Measurements from ENCODE around the gene S100A6.
A peak's percentile ranks its signal among the peaks of the same experiment; 100 is the strongest.

The S100A6 gene

DNA sequence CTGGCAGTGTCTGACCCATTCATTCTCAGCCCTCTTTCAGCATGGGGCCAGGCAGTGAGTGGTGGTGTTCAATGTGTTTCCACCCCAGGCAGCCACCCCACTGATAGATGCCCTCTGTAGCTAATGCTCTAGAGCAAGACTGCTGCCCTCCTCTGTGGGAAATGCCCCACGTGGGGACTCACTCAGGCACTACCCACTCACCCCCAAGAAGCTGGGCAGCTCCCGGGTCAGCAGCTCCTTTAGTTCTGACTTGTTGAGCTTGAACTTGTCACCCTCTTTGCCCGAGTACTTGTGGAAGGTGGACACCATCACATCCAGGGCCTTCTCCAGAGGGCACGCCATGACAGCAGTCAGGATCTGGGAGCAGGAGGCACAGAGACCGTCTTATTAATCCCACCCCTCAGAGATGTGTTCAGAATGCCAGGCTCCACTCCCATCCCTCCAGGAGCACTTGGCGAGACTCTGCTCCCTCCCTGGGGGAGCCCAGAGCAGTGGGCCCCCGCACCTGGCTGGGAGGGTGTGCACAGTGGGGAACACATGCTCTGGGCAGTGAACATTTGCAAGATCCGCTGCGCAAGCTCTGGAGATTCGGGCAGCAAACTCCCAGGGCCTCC is 8.8 kb upstream of the S100A6 start:
- DNase-seq = no peak

DNA sequence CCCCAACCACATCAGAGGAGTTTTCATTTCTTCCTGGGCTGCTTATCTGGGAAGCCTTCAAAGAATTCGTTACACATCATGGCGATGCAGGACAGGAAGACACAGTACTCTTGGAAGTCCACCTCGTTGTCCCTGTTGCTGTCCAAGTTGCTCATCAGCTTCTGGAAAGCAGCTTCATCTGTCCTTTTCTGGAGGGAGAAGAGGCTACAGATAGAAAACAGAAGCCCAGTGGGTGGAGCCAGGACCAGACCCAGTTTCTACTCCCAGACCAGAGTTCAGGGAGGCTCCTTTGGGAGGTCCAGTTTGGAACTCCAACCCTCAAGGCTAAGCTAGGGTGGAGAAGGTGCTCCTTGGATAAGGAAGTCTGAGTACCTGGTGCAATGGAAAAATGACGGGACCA is 7.9 kb upstream of the S100A6 start:
- no peak for DNase-seq

DNA sequence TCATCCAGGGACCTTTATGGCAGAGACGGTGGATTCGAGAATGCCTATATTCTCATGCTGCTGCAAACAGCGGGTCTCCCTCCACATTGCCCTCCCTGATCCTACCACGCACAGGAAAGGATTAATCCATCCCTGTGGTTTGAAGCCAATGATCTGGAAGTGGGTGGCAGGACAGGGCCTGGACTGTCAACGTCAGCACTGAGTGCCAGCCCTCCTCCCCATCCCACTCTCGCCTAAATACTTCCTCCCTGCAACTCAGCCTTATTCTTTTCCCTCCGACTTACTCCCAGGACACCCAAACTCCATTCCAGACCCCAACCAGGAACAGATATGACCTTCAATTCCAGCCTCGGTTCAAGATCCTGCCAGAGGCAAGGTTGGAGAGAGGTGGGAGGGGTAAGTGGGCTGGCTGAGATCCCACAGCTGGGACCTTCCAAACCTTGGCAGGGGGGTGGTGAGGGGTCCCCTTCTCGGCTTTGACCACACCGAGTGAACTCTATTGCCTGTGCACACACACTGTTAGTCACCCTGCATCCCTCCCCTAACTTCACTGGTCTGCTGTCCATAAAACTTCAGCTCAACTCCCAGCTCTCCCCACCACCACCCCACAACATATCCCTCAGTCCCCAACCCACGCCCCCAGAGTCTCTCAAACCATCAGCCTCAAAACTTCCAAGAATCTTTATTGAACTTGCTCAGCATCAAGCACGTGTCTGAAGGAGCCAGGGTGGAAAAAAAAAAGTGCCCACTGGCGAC is 7.3 kb upstream of the S100A6 start:
- DNase-seq = no peak

DNA sequence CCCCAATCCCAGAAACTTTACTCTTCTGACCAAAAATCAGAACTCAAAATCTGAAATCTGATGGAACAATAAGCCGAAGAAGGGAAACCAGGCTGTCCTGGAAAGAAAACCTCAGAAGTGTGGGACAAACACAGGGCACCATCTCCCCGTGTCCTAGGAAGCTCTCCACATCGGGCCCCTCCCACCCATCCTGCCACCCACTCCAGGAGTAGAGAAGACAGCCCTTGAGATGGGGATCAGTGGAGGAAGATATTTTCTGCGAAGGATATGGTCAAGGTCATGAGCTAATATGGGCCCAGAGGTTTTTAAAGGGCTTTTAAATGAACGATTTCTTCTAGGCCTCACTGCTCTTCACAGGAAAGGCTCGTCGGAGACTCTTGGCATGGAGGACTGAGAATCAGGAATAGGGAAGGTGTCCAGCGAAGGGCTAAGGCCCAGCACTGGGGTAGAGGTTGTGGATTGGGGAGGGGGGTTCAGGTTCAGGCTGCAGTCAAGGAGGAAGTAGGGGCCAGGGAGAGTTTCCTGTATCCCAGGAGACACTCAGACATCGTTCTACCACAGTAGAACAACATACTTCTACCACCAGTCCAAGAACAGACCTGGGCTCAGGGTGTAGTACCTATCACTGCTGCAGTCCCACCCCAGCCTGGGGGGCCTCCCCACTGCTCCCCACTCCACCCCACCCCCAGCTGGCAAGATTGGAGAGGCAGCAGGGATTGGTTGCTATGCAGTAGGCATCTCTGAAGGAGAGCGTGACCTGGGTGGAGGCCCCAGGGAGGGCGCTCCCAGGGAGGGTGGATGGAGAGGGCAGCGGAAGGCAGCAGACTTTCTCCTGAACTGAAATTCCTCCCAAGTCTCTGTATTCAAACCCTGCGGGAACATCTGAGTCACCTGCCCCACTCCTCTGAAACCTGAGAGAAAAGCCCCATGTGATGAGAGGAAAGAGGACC is 6.1 kb upstream of the S100A6 start:
- no peak for DNase-seq

DNA sequence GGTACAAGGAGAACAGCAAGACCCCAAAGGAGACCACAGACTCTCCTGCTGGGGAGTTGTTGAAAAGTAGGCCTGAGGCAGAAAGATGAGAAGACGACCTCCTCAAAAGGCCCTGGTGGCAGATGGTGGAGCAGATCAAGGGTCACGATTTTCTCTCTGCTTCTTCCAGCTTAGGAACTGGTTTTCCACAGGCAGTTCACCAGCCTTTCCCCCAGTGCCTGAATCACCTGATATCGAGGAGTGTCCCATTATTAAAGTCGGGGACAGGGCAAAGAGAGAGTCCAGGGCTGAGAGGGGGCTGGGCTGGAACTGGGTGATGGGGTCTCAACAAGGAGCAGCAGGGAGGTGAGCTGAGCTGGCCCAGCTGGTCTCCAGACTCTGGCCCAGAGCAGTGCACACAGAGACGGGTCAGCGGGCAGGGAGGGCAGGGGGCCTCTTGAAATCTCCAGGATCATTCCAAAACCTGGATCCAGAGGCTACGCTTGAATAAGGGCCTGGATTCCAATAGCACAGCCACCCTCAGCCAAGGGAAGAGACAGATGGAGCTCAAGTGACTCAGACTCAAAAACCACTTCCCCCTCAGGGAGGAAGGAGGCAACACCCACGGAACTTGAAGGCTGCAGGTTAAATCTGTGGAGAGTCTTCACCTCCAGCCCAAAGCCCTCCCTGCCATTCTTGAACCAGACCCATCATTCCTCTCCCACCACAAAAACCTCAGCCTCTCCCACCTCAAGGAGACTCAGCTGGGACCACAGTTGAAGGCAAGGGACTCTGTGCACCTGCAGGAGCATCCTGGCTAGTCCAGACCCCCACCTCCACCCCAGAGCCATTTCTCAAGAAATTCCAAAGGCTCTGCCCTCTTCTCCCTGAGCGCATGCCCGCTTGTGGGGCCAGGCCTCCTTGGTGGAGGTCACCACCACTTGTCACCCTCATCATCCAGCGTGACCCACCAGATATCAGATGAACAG is 4.9 kb upstream of the S100A6 start, which contains the start of gene S100A5:
TSS of gene S100A5 (minus strand) at position 541 of the 968 bp plus-strand sequence. CDS start 743 bp downstream, outside the sequence.
- DNase-seq = no peak

DNA sequence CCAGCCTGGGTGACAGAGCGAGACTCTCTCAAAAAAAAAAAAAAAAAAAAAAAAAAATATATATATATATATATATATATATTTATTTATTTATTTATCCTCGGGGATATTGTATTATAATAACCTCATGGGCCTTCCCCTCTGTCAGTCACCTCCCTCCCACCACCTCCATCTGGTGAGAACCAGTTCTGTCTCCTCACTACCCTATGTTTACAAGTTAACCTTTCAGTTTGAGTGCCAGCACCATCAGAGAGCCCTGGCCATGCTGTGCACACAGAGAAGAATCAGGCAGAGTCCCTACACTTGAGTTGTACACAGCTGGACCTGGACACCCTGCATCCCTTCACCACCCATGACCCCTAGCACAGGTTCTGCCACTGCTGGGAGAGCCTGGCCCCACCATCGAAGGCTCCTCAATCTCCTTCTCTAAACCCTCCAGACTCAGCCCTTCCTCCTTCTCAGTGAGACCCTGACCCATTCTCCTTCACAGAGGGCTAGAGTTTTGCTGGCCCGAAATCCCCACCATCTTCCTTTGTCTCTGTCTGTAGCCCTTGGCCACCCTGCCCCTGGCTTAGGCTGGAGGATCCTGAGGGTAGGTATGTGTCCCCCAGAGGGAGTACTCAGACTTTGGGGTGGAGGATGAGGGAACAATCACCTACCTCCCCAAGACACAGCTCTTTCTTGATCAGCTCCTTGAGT is 3.8 kb upstream of the S100A6 start:
- DNase-seq = no peak

DNA sequence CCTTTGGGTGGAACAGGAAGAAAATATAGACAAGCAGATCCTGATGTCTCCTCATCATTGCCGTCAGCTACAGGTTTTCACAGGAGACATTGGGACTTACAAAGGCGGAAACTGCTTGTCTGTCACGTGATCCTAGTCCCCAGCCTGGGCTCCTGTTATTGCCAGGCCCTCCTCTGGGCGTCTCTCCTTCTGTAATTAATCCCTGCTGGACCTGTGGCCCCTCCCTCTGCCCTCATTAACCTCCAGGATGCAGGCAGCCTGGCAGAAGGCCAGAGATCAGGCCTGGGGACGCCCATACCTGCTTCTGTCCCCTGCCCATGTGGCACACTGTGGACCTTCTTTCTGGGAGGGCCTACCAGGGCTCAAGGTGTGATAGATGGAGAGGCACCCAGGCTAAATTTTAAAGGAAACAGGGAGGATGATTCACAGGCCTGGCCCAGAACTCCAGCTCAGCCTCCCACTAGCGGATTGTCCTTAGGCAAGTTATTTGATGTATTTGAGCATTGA is 2.6 kb upstream of the S100A6 start:
- no peak for DNase-seq

DNA sequence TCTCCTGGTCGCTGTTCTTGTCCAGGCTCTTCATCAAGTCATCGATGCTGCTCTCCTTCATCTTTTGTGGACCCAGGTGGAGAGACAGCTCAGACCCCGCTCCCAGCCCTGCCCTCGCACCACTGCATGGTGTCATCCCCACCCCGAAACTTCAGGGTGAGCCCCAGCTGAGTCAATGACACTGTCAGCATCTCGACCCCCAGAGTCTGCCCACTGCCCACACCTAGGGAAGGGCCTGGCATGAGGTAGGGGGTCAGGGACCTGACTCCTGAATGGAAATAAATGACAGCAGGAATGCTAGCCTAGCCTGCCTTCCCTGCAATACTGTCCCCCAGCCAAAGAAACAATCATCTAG is 1.6 kb upstream of the S100A6 start:
- DNase-seq = no peak

DNA sequence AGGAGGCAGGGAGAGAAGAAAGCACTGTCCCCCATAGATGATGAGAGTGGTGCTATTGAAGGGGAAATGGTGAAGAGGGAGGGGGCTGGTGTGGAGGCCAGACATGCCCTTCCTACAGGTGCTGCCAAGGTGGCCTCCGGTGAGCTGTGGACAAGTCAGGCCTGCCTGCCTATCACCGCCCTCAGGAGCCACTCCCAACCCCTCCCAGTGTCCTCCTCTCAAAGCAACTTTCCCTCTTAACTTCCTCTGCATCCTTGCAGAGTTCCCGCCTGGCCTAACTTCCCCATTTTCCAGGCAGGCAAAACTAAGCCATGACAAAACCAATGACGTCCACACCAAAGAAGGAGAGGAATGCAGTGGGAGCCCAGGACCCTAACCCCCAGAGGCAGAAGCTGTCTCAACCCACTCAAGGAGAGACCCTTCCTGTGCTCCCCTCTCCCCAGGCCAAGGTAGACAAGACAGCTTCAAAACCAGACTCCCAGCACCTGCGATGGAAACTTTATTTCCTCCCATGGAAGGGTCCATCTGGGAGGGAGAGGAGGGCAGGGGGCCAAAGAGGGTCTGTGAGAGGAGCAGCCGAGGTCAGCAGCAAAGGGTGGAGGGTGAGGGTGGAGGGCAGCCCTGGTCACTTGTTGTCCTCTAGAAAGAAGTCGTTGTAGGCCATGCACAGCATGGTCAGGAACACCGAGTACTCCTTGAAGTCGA is 1.0 kb upstream of the S100A6 start:
- no peak for DNase-seq

DNA sequence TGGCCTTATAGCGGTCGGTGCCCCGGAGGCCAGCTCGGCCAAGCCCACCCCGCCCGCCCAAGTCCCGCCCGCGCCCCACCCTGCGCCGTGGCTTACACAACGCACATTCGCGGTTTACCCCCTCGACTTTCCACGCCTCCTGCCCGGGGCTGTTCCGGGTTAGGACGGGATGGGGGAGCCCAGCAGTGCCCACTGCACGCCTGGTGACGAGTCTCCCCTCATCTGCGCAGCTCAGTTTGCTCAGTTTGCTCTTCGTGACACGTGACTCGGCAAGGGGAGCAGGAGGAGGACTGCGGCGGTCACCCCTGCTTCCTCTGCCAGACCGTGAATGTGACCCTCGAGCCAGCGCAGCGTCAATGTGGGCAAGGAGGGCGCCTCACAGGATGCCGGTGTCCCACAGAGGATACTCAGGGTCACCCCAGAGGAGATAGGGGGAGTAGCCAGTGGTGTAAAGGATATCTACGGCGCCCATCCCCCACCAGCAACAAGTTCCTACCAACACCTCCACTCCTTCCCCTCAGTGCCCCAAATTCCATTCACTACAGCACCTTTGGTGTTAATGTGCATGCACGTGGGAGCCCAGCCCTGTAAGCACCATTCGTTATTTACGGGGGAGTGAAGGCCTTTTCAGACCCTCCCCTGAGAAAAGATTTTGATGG is 350 bp upstream of the S100A6 start:
- peak; percentile 43 for DNase-seq

DNA sequence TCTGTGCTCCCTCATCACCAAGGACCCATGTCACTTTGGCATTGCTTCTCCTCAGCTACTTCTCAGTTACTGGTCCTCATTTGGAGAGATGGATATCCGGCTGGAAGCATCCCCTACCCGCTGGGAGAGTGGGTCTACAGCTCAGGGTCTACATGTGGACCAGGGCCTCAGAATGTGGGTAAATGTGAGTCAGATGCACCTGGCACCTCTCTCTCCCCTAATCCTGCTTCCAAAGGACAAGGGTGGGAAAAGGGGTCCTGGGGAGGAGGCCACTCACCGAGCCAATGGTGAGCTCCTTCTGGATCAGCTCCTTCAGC is 908 bp downstream of the S100A6 start:
- no peak for DNase-seq

DNA sequence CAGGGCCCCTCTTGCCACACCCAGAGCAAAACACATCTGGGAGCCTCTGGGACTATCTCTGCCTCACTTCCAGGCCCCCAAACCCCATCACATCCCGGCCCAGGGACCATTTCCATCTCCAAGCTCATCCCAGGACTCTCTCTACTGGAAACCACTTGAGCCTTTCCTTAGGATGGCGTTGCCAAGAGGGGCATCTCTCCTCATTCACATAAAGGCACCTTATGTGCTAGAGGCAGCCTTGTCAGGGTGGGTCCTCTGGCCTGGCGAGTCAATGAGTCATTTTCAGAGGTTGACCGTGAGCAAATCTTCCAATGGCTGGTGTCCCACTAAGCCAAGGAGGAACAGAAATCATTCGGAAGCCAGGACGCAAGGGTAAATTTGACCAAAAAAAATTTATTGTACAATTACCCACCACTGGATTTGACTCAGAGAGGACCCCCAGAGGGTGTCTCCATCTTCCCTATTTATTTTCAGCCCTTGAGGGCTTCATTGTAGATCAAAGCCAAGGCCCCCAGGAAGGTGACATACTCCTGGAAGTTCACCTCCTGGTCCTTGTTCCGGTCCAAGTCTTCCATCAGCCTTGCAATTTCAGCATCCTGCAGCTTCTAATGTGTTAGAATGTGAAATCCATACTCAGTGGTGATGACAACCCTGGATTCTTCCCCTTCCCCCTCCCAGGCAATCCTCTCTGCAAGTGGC is 1.4 kb downstream of the S100A6 start:
- no peak for DNase-seq

DNA sequence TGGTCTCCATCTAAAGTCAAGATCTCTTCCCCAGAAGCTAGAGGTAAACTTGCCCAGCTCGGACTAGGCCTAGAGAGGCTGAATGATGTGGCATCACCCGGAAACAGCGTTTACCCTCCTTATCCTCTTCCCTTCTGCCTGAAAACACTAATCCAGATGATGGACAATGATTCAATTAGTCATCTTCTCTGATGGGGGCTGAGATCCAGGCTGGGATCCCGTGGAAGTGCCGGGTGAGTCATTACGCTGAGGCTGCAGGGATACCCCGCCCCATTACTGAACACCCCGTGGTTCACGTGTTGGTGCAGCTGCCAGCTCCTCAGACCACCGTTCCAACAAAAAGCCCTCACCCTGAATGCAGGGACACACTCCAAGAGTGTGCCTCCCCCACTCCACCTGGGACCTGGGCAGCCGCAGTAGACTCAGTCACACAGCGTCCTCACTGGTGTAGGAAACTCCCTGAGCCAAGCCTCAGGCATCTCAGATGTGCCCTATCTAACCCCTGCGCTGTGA is 2.0 kb downstream of the S100A6 start:
- no peak for DNase-seq

DNA sequence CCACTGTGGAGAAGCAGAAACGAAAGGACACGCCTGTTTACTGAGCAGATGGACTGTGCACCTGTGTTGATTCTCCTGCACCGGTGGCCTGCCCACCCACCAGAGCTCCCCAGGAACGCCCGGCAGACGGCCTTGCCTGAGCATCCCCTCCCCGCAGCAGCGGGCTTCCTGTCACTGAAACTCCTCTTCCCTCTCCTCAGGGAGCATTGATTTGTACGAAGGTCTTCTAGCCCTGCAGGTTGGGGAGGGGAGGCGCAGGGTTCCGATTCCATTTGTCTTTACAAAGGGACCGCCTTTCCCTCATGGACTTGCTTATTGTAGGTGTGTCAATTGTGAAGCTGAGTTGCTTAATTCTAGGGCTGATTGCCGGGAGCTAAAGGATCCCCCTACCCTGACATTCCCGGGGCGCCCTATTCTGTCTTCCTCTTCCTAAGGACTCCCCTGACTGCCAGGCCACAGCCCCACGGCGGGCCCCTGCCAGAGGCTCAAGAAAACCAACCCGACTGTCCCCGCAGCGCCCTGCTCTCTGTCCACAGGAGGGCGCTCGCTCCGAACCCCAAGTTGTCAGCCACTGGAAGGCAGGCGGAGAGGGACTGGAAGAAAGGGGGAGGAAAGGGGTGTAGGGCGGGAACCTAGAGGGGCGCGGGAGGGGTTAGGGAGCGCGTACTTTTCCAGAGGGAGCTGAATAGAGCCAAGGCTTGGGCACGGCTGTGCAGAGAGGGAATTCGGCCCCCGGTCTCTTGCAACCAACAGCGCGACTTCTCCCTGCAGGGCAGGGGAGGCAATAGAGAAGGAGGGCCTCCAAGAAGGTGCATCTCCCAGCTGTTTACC is 2.8 kb downstream of the S100A6 start:
- DNase-seq = no peak

DNA sequence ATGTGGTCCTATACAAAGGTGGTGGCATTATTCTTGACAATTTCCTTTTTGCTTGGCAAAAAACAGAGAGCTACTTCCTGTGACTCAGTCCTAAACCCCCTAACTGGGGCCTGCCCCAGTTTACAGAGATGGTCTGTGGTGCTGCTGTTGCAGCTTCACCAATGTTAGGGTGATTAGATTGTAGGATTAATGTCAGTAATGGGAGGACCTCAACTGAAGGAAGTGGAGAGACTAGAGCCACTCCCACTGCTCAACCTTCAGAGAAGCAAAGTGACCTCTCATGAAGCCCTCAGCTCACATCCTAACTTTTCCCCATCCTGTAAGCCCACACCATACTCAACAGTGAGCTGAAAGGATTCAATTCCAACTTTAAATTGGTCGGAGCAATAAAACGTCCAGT is 3.6 kb downstream of the S100A6 start:
- DNase-seq = no peak

DNA sequence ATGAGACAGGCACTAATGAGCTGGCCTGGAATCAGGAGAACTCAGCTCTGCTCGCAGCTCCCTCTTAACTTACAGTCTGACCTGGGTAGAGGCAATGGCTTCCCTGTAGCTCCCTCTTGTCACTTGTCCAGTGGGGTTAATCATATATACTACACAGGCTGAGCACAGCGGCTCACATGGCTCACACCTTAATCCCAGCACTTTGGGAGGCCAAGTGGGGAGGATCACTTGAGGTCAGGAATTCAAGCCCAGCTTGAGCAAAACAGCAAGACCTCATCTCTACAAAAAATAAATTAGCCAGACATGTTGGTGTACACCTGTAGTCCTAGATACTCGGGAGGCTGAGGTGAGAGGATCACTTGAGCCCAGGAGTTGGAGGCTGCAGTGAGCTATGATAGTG is 4.2 kb downstream of the S100A6 start:
- no peak for DNase-seq

DNA sequence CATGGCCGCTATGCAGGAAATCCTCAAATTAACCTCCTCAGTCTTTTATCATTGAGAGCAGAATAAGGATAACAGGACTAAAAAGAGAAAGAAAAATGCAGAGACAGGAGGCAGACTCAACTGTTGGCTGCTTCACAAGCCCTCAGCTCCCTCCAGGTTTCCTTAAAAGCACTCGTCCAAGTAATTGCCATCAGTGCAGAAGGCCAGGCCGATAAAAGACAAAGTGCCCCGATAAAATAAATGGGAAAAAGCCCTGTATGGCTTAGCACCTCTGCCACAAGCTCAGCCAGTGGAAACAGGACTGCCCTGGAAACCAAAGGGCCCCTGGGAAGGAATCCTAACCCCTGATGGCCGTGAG is 8.1 kb downstream of the S100A6 start:
- no peak for DNase-seq

DNA sequence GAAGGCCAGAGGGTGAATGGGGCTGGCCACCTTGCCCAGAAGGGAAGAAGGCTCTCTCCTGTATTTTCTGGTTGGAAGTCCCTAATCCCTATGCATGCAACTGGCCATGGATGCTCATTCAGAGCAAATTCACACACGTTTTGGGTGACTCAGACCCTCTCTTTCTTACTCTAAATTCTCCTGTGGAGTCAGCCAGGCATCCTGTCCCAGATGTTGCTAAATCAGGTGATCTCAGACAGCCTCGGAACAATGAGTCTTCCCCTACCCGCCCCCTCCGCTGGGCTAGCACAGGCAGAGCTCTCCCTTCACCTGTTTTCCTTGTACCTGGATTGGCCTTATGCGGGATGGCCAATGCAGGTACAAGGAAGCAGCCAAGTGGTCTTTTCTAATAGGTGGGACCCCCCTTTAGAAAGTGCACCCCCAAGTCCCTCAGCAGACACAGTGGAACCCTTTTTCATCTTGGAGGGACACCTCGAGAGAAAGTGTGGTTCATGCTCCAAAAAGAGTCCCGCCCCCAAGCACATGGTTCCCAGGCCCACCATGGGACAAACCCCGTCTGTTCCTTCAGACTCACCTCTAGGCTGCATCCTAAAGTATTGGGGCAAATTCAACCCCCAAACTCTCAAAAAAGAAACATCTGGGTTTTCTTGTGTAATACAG is 8.6 kb downstream of the S100A6 start:
- DNase-seq = no peak
